ENCODE measurements around the gene LRRC75A.
"Not testable (repeated sequence)": the region's sequence is repeated elsewhere in the genome, so short reads cannot be mapped to it uniquely, and the experiment has no call there.

Gene LRRC75A, protein sequence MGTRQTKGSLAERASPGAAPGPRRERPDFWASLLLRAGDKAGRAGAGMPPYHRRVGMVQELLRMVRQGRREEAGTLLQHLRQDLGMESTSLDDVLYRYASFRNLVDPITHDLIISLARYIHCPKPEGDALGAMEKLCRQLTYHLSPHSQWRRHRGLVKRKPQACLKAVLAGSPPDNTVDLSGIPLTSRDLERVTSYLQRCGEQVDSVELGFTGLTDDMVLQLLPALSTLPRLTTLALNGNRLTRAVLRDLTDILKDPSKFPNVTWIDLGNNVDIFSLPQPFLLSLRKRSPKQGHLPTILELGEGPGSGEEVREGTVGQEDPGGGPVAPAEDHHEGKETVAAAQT

DNA sequence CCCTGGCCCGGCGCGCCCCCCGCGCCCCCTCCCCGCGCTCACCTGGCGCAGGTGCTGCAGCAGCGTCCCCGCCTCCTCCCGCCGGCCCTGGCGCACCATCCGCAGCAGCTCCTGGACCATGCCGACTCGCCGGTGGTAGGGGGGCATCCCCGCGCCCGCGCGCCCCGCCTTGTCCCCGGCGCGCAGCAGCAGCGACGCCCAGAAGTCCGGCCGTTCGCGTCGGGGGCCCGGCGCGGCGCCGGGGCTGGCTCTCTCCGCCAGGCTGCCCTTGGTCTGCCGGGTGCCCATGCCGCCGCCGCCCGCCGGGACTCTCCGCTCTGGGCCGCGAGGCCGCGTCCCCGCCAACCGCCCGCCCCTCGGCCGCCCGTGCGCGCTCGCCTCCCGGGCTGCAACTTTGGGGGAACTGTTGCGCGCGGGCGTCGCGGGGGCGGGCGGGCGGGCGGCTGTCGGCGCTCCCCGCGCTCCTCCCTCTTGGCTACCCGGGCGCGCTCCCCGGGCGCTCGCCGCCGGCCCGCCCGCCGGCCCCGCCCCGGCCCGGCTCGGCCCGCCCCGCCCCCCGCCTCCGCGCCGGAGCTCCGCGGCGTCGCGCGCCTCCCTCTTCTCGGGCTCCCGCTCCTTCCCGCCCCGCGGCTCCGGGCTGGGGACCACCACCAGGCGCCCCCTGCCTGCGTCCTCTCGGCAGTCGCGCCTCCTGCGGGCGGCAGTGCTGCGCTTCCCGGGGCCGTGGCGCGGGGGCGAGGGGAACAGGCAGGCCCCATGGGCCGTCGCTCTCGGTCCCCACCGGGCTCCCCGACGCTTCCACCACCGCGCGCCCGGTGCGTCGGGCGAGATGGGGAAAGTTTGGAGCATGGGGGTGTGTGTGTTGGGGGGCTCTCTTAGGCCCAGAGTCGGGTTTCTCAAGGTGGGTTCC is at the start of gene LRRC75A:
TSS of gene LRRC75A (minus strand) at position 491 of the 910 bp plus-strand sequence. CDS start at position 288, 203 bp downstream.
- peaks cover 38% of the 10 kb centered on the region for H3K27me3 Mint-ChIP-seq
- ATAC-seq: peak; percentile 86
- peak; percentile 52 to 57 for DNase-seq
- no peaks in the 10 kb centered on the region for H3K9me3 Mint-ChIP-seq
- H3K4me1 Mint-ChIP-seq: peaks cover 16% of the 10 kb centered on the region
- H3K27ac Mint-ChIP-seq: no peak within 1 kb of the TSS
- peak within 1 kb of the TSS; percentile 75 to 83 for H3K4me3 Mint-ChIP-seq

DNA sequence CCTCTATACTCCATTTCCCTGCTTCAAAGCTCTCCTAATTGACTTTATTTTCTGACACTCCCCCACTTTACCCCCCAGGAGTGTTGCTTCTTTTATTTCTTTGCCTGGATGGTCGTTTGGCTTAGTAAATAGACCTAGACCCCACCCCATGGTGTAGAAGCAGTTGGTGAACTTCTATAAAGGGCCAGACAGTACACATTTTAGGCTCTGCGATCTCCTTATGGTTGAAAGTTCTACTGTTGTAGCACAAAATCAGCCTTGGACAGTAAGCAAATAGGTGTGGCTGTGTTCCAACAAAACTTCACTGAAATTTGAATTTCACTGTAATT is 45.1 kb upstream of the LRRC75A start:
- no peak overlapping the region for H3K27ac Mint-ChIP-seq
- H3K27me3 Mint-ChIP-seq: no peaks in the 10 kb centered on the region
- no peaks in the 10 kb centered on the region for H3K9me3 Mint-ChIP-seq
- H3K4me3 Mint-ChIP-seq: peak overlapping the region in 1 of 2 donors; percentile 94
- peaks cover 29% of the 10 kb centered on the region for H3K4me1 Mint-ChIP-seq
- no peak for ATAC-seq
- DNase-seq: no peak

- ATAC-seq: no peak
- no peaks in the 10 kb centered on the region for H3K27me3 Mint-ChIP-seq
- peaks cover 29% of the 10 kb centered on the region for H3K4me1 Mint-ChIP-seq
These were observed 42.2 kb upstream of the LRRC75A start for GRCh38 chr17:16534236-16534635.

DNA sequence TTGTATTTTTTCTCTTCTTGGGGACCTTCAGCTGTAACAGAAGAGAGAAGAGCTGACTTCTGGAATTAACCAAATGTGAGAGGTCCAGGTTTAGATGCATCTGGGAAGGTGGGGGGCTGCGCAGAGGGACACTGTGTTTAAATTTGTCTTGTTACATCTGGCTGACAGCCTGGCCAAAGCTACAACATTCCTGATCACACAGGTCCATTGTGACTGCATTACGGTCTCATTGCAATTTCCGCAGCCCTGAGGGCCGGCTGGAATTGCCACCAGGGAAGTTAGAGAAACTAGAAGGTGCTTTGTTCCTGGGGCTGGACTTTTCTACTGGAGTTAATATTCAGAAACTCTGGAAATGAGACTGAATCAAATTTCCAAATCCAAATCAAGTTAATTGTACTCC is 37.9 kb upstream of the LRRC75A start:
- H3K27ac Mint-ChIP-seq: no peak overlapping the region
- no peak overlapping the region for H3K4me3 Mint-ChIP-seq
- H3K4me1 Mint-ChIP-seq: peaks cover 10% of the 10 kb centered on the region
- ATAC-seq (no peak), DNase-seq (no peak)
- peaks cover 33% of the 10 kb centered on the region for H3K27me3 Mint-ChIP-seq
- no peaks in the 10 kb centered on the region for H3K9me3 Mint-ChIP-seq

More at GRCh38 chr17:16534236-16534635, 42.2 kb upstream of the LRRC75A start:
- no peak for DNase-seq
- H3K27ac Mint-ChIP-seq: no peak overlapping the region
- no peak overlapping the region for H3K4me3 Mint-ChIP-seq
- no peaks in the 10 kb centered on the region for H3K9me3 Mint-ChIP-seq

DNA sequence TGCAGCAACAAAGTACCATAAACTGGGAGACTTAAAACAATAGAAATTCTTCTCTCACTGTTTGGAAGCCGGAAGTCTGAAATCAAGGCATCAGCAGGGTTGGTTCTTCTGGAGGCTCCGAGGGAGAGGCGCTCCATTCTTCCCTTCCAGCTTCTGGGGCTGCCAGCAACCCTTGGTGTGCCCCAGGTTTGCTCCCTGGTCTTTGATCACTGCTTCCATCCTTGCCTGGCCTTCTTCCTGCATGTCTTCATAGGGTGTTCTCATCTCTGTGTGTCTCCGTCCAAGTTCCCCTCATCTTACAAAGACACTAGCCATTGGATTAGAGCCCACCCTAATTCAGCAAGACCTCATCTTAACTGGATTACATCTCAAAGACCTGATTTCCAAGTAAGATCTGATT is 35.3 kb upstream of the LRRC75A start:
- ATAC-seq (no peak), DNase-seq (no peak)
- peaks cover 2% of the 10 kb centered on the region for H3K4me1 Mint-ChIP-seq
- H3K9me3 Mint-ChIP-seq: no peaks in the 10 kb centered on the region
- H3K4me3 Mint-ChIP-seq: no peak overlapping the region
- no peak overlapping the region for H3K27ac Mint-ChIP-seq
- H3K27me3 Mint-ChIP-seq: peaks cover 33% of the 10 kb centered on the region

- not testable (repeated sequence) for H3K27ac Mint-ChIP-seq, DNase-seq, H3K9me3 Mint-ChIP-seq, ATAC-seq, H3K4me3 Mint-ChIP-seq, H3K4me1 Mint-ChIP-seq
- H3K27me3 Mint-ChIP-seq: peaks cover 33% of the 10 kb centered on the region
These were observed 33.6 kb upstream of the LRRC75A start for GRCh38 chr17:16525556-16525955.

DNA sequence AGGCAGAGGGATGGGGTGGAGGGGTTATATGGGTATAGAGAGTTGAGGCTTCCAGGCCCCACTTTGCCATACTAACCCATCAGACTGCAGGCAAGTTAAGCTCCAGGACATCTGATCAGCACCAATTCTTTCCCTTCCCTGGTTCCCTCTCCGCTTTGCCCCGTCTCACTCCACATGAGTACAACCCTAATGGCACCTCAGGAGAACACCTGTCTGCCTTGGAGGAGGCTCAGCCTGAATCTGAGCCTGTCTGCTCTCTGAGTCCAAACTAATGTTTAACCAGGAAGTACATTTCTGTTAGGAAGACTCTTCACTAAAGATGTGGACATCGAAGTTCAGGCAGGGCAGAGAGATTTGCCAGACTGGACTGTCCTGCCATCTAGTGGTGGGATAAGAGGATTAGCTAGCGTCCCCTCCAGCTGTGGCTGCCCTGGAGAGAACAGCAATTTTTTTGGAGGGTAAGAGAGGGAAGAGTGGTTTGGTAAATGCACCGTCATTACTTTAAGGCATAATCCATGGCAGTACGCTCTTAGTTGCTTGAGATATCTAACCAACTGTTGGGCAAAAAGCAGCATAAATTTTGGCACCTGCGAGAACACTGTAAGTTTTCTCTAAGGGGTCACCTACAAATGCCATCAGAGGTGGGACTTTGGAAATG is 29.2 kb upstream of the LRRC75A start:
- peak; percentile 64 to 71 for DNase-seq
- Mint-ChIP-seq H3K27ac (peak overlapping the region in 1 of 2 donors; percentile 83), H3K4me1 (peaks cover 5% of the 10 kb centered on the region), H3K4me3 (no peak overlapping the region), H3K27me3 (peaks cover 38% of the 10 kb centered on the region), H3K9me3 (no peaks in the 10 kb centered on the region)
- ATAC-seq: peak; percentile 98

GRCh38 chr17:16519021-16519420 is 27.0 kb upstream of the LRRC75A start:
- Mint-ChIP-seq H3K9me3 (no peaks in the 10 kb centered on the region), H3K4me1 (peaks cover 5% of the 10 kb centered on the region), H3K27me3 (peaks cover 46% of the 10 kb centered on the region), H3K4me3 (no peak overlapping the region), H3K27ac (no peak overlapping the region)
- ATAC-seq (no peak), DNase-seq (no peak)

DNA sequence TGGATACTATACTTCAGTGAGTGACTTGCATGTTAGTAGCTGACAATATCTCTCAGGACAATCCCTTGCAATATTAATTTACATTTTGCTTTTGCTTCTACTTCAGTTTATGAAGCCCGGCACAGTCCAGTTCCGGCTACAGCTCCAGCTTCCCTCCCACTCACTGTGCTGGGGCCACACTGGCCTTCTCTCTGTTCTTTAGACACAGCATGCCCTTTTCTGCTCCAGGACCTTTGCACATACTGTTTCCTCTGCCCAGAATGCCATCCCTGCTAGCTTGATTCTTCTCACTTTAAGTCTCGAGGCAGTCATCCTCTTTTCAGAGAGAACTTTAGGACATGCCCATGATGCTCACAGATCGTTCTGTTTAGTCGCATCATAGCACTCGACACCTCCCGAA is 25.5 kb upstream of the LRRC75A start:
- H3K9me3 Mint-ChIP-seq: no peaks in the 10 kb centered on the region
- no peak overlapping the region for H3K4me3 Mint-ChIP-seq
- peaks cover 7% of the 10 kb centered on the region for H3K4me1 Mint-ChIP-seq
- peaks cover 56% of the 10 kb centered on the region for H3K27me3 Mint-ChIP-seq
- DNase-seq (no peak), ATAC-seq (no peak)
- no peak overlapping the region for H3K27ac Mint-ChIP-seq

GRCh38 chr17:16516594-16517051 is 24.6 kb upstream of the LRRC75A start:
- peaks cover 56% of the 10 kb centered on the region for H3K27me3 Mint-ChIP-seq

DNA sequence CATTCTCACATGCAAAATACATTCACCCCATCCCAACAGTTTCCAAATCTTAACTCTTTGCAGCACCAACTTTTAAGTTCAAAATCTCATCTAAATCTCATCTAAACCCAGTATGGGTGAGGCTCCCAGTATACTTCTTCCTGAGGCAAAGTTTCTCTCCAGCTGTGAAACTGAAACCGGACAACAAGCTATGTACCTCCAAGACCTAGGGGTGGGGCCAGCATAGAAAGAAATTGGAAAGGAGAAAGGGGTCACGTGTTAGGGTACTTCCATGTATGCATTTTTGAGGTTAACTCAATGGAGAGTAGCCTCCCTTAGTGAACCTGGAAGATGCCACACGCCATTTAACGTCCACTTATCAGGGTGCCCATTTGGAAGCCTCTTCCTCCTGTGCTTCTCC is 23.9 kb upstream of the LRRC75A start:
- no peak overlapping the region for H3K27ac Mint-ChIP-seq
- H3K4me3 Mint-ChIP-seq: no peak overlapping the region
- H3K27me3 Mint-ChIP-seq: peaks cover 56% of the 10 kb centered on the region
- DNase-seq (no peak), ATAC-seq (no peak)
- H3K9me3 Mint-ChIP-seq: no peaks in the 10 kb centered on the region
- H3K4me1 Mint-ChIP-seq: peaks cover 18% of the 10 kb centered on the region

More at GRCh38 chr17:16516594-16517051, 24.6 kb upstream of the LRRC75A start:
- ATAC-seq: no peak
- Mint-ChIP-seq H3K4me3 (no peak overlapping the region), H3K4me1 (peaks cover 15% of the 10 kb centered on the region), H3K27ac (no peak overlapping the region), H3K9me3 (no peaks in the 10 kb centered on the region)
- DNase-seq: no peak

DNA sequence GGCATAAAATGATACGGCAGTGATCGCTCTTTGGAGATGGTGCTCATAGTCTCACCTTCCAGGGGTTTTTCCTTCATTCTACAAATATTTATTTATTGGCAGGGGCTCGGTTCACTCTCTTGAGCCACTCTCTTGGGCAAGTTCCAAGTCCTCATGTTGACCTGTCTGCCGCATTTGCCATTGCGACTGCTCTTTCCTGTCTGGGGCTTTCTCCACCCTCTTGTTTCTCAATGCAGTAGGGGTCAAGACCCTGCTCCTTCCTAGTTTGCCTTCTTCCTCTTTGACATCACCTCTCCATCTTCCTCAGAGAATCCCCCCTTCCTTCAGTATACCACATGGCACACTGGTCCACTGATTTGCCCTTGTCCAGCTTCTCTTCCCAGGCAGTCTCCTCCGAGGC is 21.9 kb upstream of the LRRC75A start:
- peaks cover 18% of the 10 kb centered on the region for H3K4me1 Mint-ChIP-seq
- DNase-seq (no peak), ATAC-seq (no peak)
- H3K27me3 Mint-ChIP-seq: peaks cover 47% of the 10 kb centered on the region
- H3K9me3 Mint-ChIP-seq: no peaks in the 10 kb centered on the region
- no peak overlapping the region for H3K4me3 Mint-ChIP-seq
- H3K27ac Mint-ChIP-seq: no peak overlapping the region

GRCh38 chr17:16512011-16512410 is 20.0 kb upstream of the LRRC75A start:
- Mint-ChIP-seq H3K27ac (no peak overlapping the region), H3K27me3 (peaks cover 33% of the 10 kb centered on the region), H3K4me3 (no peak overlapping the region), H3K4me1 (peaks cover 18% of the 10 kb centered on the region), H3K9me3 (no peaks in the 10 kb centered on the region)
- DNase-seq: no peak
- ATAC-seq: no peak

GRCh38 chr17:16511593-16511992 is 19.6 kb upstream of the LRRC75A start:
- ATAC-seq: no peak
- Mint-ChIP-seq H3K27me3 (peaks cover 29% of the 10 kb centered on the region), H3K9me3 (no peaks in the 10 kb centered on the region), H3K4me1 (peaks cover 15% of the 10 kb centered on the region), H3K4me3 (no peak overlapping the region), H3K27ac (peak overlapping the region in 1 of 2 donors; percentile 22)
- no peak for DNase-seq

GRCh38 chr17:16507918-16508533 is 16.0 kb upstream of the LRRC75A start:
- Mint-ChIP-seq H3K9me3 (no peaks in the 10 kb centered on the region), H3K27me3 (peaks cover under 1% of the 10 kb centered on the region), H3K4me3 (no peak overlapping the region), H3K4me1 (peaks cover 12% of the 10 kb centered on the region), H3K27ac (no peak overlapping the region)
- no peak for DNase-seq
- ATAC-seq: no peak
